Heart left ventricle (tissue), 16 donors: Measurements from ENCODE around the gene CD2AP. TPM values are rescaled to one million over a fixed set of nuclear protein-coding genes. Genes with fewer than 3 reads are reported as not detected.

Experiments used
- ATAC-seq, 4 donors: fragments of 200-7000 bp; cut with Tn5 transposase; one replicate each; pipeline ENCODE4 v1.9.1; 2020 to 2022; ENCODE audit warnings: moderate library complexity in 4 of 4, mild to moderate bottlenecking in 3 of 4, moderate number of reproducible peaks in 1 of 4
- DNase-seq, 5 donors: peaks; one replicate each; pipeline ENCODE4 v3.0.0-alpha.2; 2020
- H3K27ac ChIP-seq, 12 donors: fragments of 200-600 bp; sonication (generic) in 4 of 12; one replicate each; pipeline versions ENCODE4 v1.5.0 to v1.8.0; 2016 to 2022; ENCODE audit warnings: mild to moderate bottlenecking in 2 of 12
- H3K27me3 ChIP-seq, 9 donors: fragments of 200-600 bp; sonication (generic) in 2 of 9; one replicate each; pipeline versions ENCODE4 v1.5.1 to v1.8.0; 2016 to 2022; ENCODE audit warnings: mild to moderate bottlenecking in 3 of 9
- H3K36me3 ChIP-seq, 9 donors: fragments of 200-600 bp; sonication (generic) in 2 of 9; one replicate each; pipeline versions ENCODE4 v1.5.0 to v1.8.0; 2018 to 2022; ENCODE audit warnings: mild to moderate bottlenecking in 2 of 9
- H3K4me1 ChIP-seq, 12 donors: fragments of 200-600 bp; sonication (generic) in 4 of 12; one replicate each; pipeline versions ENCODE4 v1.5.0 to v1.8.0; 2016 to 2022; ENCODE audit warnings: mild to moderate bottlenecking in 3 of 12
- H3K4me3 ChIP-seq, 12 donors: fragments of 200-600 bp; sonication (generic) in 4 of 12; one replicate each; pipeline versions ENCODE4 v1.5.0 to v1.8.0; 2017 to 2022; ENCODE audit warnings: mild to moderate bottlenecking in 9 of 12, moderate library complexity in 4 of 12
- H3K9me3 ChIP-seq, 12 donors: fragments of 200-600 bp; sonication (generic) in 4 of 12; one replicate each; pipeline versions ENCODE4 v1.5.0 to v1.8.0; 2016 to 2022; ENCODE audit warnings: mild to moderate bottlenecking in 1 of 12
- POLR2A ChIP-seq, 2 donors: fragments of 450-650 bp; IDR thresholded peaks; one replicate each; pipeline ENCODE4 v1.6.1; 2017; ENCODE audit warnings: antibody characterized with exemption in 2 of 2, mild to moderate bottlenecking in 2 of 2, moderate library complexity in 2 of 2
- WGBS, 4 donors: extraction: QIAGEN DNeasy Blood & Tissue Kit in 2 of 4; methylation state at CpG; one replicate each; pipeline versions ENCODE4 v1.1.5 to v1.1.7; 2013 to 2018; 5-methylcytosine and 5-hydroxymethylcytosine counted together
- intact Hi-C, 10 donors: fragments of 100-400 bp; cut with DNase I; formaldehyde crosslinking; loops; one replicate each; pipeline versions ENCODE4 v1.11.1 to v1.14.2; 2022
- polyA plus RNA-seq, 2 donors: library from polyadenylated mRNA; stranded (reverse); fragments of 200-250 nt; gene quantifications; one replicate each; pipeline ENCODE4 v1.2.3, GENCODE V29; 2013
- total RNA-seq, 9 donors: library from RNA; depleted of rRNA in 2 of 9; stranded (reverse); fragments of >200 nt in 2 of 9; fragmentation: NEBNext Ultra II Directional in 3 of 9; extraction: Animal tissue kit (Norgen Biotek cat#: 25700) in 3 of 9; gene quantifications; one replicate each; pipeline versions ENCODE4 v1.1.0 to v1.2.4, GENCODE V29; 2016 to 2023
- TF ChIP-seq, protein P1 (sequence below), 12 donors: fragments of 200-600 bp; sonication (generic) in 4 of 12; IDR thresholded peaks; one replicate each; pipeline versions ENCODE4 v1.5.0 to v1.8.0; 2018 to 2022; ENCODE audit warnings: antibody characterized with exemption in 12 of 12, mild to moderate bottlenecking in 5 of 12
- donor health status: ischemic (EF 13 %, LVEDD 7.1; RV severe dilation, severe dysfunction).
- donor health status: healthy with polysubstance abuse.
- donor health status: DM: no; HTN: yes; CAD: no.
- donor health status: DM: no; HTN: no; CAD: no.
- donor health status: ischemic (EF 25% LVEDD 6.9; RV normal size, moderate dysfunction).
- donor health status: ischemic (EF 25% LVEDD 5.7; RV mildly dilated, moderate dysfunction).
- donor health status: healthy.
- donor health status: DM: yes; HTN: yes; CAD: no.
- donor health status: ischemic (EF 35%, LVEDD 5.7; RV mildly dilated, moderate dysfunction).
- donor health status: nonischemic (EF 11% LVEDD 7.7; RV severe dilation, severe dysfunction).
- donor health status: DM: yes; HTN: yes; CAD: no.
- donor health status: PGD.
- donor health status: ischemic (EF 29% LVEDD 5.4; RV normal size, mild dysfunction).
- donor health status: nonischemic (EF 23%, LVEDD 6.1; RV moderate dilation, normal function).

CD2AP gene
- total and polyA plus RNA-seq, 11 donors = 6.4 to 18.0 (median 11.4) TPM

DNA sequence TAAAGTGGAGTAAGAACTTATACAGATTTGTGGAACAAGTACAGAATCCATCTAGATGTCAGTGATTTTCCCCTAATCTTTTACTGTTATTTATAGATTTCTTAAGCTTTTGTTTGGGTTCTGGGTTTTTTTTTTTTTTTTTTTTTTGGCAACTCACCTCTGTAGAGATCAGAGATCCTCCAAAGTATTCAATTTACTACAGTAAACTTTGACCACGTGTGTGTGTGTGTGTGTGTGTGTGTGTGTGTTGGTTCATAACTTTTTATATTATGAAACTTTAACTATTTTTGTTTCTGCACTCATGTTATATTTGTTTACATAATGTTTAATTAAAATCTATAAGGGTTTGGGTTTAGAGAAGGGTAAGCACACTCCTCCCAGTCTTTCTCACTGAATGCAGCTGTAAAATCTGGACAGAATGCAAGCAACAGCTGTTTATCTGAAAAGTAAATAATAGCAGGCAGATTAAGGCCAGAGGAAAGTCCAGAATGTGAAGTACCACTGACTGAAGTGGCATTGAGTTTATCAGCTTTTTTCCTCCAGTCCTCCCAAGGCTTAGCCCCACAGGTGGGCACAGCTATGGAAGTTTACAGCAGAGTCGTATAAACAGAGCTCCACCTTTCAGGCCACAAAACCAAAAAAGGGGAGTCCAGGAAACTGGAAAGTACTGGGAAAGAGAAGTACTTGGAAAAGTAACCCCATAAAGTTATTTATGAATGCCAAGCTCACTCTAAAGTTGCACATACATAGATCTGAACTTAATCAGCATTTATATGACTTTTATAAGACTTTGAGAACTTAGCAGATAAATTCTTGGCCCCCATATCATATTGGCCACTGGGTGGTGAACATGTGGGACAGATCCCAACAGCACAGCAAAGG lies 43.0 kb upstream of the CD2AP start:
- H3K4me1 ChIP-seq = peaks cover 0 to 26% (median 0%) of the 10 kb centered on the region in 12 donors
- intact Hi-C loops = no loop called here
- no peak for DNase-seq

DNA sequence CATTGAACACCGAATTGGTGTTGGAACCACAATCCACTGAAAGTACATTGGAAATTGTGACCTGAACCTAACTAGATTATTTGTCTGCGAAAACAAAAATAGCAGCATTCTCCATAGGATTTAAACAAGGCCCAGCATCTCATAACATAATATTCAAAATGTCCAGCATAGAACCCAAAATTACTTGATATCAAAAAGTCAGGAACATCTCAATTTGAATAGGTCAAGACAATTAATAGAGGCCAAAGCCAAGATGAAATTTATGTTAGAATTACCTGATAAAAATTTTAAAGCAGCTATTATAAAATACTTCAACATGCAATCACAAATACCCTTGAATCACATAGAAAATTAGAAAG lies 42.4 kb upstream of the CD2AP start:
- H3K36me3 ChIP-seq = no peaks in the 10 kb centered on the region
- no peak for DNase-seq
- no peak for TF ChIP-seq POLR2A (IDR thresholded peaks at IDR 0.05)
- TF ChIP-seq, protein P1, sequence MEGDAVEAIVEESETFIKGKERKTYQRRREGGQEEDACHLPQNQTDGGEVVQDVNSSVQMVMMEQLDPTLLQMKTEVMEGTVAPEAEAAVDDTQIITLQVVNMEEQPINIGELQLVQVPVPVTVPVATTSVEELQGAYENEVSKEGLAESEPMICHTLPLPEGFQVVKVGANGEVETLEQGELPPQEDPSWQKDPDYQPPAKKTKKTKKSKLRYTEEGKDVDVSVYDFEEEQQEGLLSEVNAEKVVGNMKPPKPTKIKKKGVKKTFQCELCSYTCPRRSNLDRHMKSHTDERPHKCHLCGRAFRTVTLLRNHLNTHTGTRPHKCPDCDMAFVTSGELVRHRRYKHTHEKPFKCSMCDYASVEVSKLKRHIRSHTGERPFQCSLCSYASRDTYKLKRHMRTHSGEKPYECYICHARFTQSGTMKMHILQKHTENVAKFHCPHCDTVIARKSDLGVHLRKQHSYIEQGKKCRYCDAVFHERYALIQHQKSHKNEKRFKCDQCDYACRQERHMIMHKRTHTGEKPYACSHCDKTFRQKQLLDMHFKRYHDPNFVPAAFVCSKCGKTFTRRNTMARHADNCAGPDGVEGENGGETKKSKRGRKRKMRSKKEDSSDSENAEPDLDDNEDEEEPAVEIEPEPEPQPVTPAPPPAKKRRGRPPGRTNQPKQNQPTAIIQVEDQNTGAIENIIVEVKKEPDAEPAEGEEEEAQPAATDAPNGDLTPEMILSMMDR (IDR thresholded peaks at IDR 0.05) = no peak
- H3K9me3 ChIP-seq = peaks cover 0 to 8% (median 0%) of the 10 kb centered on the region in 12 donors
- peaks cover 0 to 27% (median 0%) of the 10 kb centered on the region in 12 donors for H3K4me1 ChIP-seq
- peaks cover 0 to 3% (median 0%) of the 10 kb centered on the region in 9 donors for H3K27me3 ChIP-seq
- ATAC-seq = no peak
- no peak overlapping the region for H3K4me3 ChIP-seq
- H3K27ac ChIP-seq = no peak overlapping the region
- WGBS, 4 donors = 89 to 96% (median 94%) methylated on average over 2 of the region's 2 CpGs
- intact Hi-C loops = no loop called here

More for the DNA sequence above, 43.0 kb upstream of the CD2AP start:
- no peak overlapping the region for H3K27ac ChIP-seq
- no peak for ATAC-seq
- no peaks in the 10 kb centered on the region for H3K36me3 ChIP-seq
- TF ChIP-seq, protein P1 (IDR thresholded peaks at IDR 0.05) = no peak
- peaks cover 0 to 3% (median 0%) of the 10 kb centered on the region in 9 donors for H3K27me3 ChIP-seq
- H3K9me3 ChIP-seq = peaks cover 0 to 13% (median under 1%) of the 10 kb centered on the region in 12 donors
- no peak overlapping the region for H3K4me3 ChIP-seq
- 45 to 62% (median 57%) methylated on average over 2 of the region's 2 CpGs for WGBS, 4 donors

DNA sequence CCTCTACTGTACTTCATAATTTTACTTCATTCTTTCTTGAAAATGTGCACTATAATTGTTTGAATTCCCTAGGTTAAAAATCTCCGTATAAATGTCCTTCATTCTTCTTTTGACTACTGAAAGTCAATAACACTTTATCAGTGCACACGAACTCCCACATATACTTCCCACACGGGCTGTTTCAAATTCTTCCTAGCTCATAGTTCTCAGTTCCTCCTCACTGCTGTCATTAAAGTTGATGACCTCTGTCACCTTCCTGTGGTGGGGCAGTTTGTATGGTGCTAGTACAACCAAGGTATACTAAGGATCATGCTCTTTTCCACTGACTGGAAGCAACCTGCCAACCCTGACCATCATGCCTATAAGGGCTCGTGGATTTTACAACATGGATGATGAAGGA lies 40.0 kb upstream of the CD2AP start:
- no peak for ATAC-seq
- 54 to 60% (median 56%) methylated on average over 4 of the region's 4 CpGs for WGBS, 4 donors
- TF ChIP-seq POLR2A (IDR thresholded peaks at IDR 0.05) = no peak
- TF ChIP-seq, protein P1 (IDR thresholded peaks at IDR 0.05) = no peak

More for the DNA sequence above, 40.0 kb upstream of the CD2AP start:
- Histone ChIP-seq H3K27ac (no peak overlapping the region), H3K9me3 (peaks cover 0 to 7% (median 0%) of the 10 kb centered on the region in 12 donors), H3K27me3 (peaks cover 0 to 3% (median 0%) of the 10 kb centered on the region in 9 donors), H3K4me3 (no peak overlapping the region), H3K4me1 (peaks cover 0 to 32% (median 2%) of the 10 kb centered on the region in 12 donors), H3K36me3 (no peaks in the 10 kb centered on the region)
- intact Hi-C loops = no loop called here
- no peak for DNase-seq
